Right lobe of liver (tissue), 6 donors: Measurements from ENCODE around the gene BTG1. TPM values are rescaled to one million over a fixed set of nuclear protein-coding genes. Genes with fewer than 3 reads are reported as not detected.
"Not testable (repeated sequence)": the region's sequence is repeated elsewhere in the genome, so short reads cannot be mapped to it uniquely, and the experiment has no call there.

Source experiments
- ATAC-seq, 4 donors: fragments of 200-7000 bp; cut with Tn5 transposase; one replicate each; pipeline ENCODE4 v1.9.1; 2020; ENCODE audit warnings: mild to moderate bottlenecking in 4 of 4, moderate library complexity in 4 of 4
- DNase-seq, 3 donors: peaks; one replicate each; pipeline ENCODE4 v3.0.0-alpha.2; 2020
- H3K27ac ChIP-seq, 3 donors: fragments of 200-600 bp; one replicate each; pipeline ENCODE4 v1.8.0; 2022
- H3K27me3 ChIP-seq, 2 donors: fragments of 200-600 bp; one replicate each; pipeline ENCODE4 v1.8.0; 2022
- H3K36me3 ChIP-seq, 4 donors: fragments of 200-600 bp; sonication (generic) in 1 of 4; one replicate each; pipeline versions ENCODE4 v1.5.1 to v1.8.0; 2017 to 2022; ENCODE audit warnings: control low read depth in 1 of 4
- H3K4me1 ChIP-seq, 4 donors: fragments of 200-600 bp; sonication (generic) in 1 of 4; one replicate each; pipeline versions ENCODE4 v1.5.1 to v1.8.0; 2017 to 2022; ENCODE audit warnings: control low read depth in 1 of 4
- H3K4me3 ChIP-seq, 3 donors: fragments of 200-600 bp; one replicate each; pipeline ENCODE4 v1.8.0; 2022
- H3K9me3 ChIP-seq, 4 donors: fragments of 200-600 bp; sonication (generic) in 1 of 4; one replicate each; pipeline versions ENCODE4 v1.5.1 to v1.8.0; 2017 to 2022; ENCODE audit warnings: control low read depth in 1 of 4
- CTCF ChIP-seq, 4 donors: fragments of 200-600 bp in 3 of 4; fragments of 450-650 bp in 1 of 4; IDR thresholded peaks; one replicate each; pipeline versions ENCODE4 v1.5.1 to v1.8.0; 2016 to 2022; ENCODE audit warnings: antibody characterized with exemption in 4 of 4, mild to moderate bottlenecking in 2 of 4
- POLR2A ChIP-seq: fragments of 450-650 bp; IDR thresholded peaks from one replicate; pipeline ENCODE4 v1.6.1; 2017; ENCODE audit warnings: antibody characterized with exemption, mild to moderate bottlenecking
- WGBS: methylation state at CpG from one replicate; pipeline ENCODE4 v1.1.6; 2018; ENCODE audit warnings: low coverage, low lambda C conversion rate; ENCODE audit not compliant: insufficient coverage; ENCODE audit errors: missing lambda C conversion rate; 5-methylcytosine and 5-hydroxymethylcytosine counted together
- intact Hi-C, 2 donors: fragments of 100-400 bp; cut with DNase I; formaldehyde crosslinking; loops; one replicate each; pipeline versions ENCODE4 v1.11.2 to v1.14.1; 2022
- small RNA-seq, 2 experiments: library from RNA; depleted of rRNA; stranded (forward); fragments of <200 nt; gene quantifications; one replicate each; pipeline ENCODE3, GENCODE V24; 2016
- total RNA-seq, 6 experiments: library from RNA; depleted of rRNA in 2 of 6; stranded (reverse); fragments of >200 nt in 2 of 6; fragmentation: NEBNext Ultra II Directional in 3 of 6; extraction: Animal tissue kit (Norgen Biotek cat#: 25700) in 3 of 6; gene quantifications; one replicate each; pipeline versions ENCODE4 v1.1.0 to v1.2.4, GENCODE V29; 2016 to 2023
- donor health status: DM: no; HTN: yes; CAD: no.
- donor health status: DM: no; HTN: no; CAD: no.
- donor health status: DM: no; HTN: no; CAD: no.
- donor health status: DM: no; HTN: yes; CAD: no.
- donor health status: DM: no; HTN: yes; CAD: no.

Gene BTG1
- total RNA-seq, 6 experiments from 2014 or later: 23.4 to 129 (median 52.8) TPM

DNA sequence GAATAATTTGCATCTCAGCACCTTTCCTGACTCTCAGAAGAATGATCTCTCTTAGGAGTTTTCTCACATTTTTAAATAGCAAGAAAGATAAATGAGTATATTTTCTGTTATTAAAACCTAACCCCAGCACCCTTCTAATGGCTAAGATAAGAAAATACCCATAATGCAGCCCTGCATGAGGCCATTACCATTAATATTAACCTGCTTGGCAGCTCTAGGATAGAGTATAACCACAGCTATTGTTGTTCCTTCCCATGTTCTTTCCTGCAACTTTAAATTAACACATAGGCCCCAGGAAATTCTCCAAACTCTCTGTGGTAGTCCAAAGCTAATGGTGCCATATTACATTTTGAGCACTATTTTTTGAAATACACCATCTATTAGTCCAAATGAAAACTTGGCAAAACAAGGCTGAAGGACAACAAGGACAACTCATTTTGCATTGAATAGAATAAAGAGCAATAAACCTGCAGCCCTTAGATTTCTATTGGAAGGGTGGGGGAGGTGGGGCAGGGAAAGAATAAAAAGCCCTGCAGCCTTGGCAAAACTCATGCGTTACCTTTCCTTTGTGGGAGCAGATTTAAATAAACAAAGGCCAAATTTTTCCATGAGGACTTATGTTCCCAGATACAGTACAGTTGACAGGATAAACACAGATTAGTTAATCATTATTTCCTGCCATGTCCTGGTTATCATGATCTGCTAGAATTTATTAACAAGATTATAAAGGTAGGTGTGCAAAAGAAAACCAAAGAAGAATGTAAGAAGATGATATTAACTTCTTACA lies 46.9 kb downstream of the BTG1 start:
- no peaks in the 10 kb centered on the region for H3K36me3 ChIP-seq
- WGBS: 30% methylated on average over 1 of the region's 1 CpG
- ATAC-seq (peak; percentile 75 to 89 (median 84)), DNase-seq (peak in 1 of 3 donors; percentile 63)
- H3K27me3 ChIP-seq: no peaks in the 10 kb centered on the region
- H3K27ac ChIP-seq: peak overlapping the region; percentile 10 to 81 (median 75)
- TF ChIP-seq POLR2A (no peak), CTCF (IDR thresholded peaks at IDR 0.05) (no peak)
- H3K4me3 ChIP-seq: no peak overlapping the region
- H3K4me1 ChIP-seq: peaks cover 0 to 26% (median 6%) of the 10 kb centered on the region in 4 donors
- intact Hi-C loops: no loop called here
- H3K9me3 ChIP-seq: no peaks in the 10 kb centered on the region

GRCh38 chr12:92096346-92097136 lies 49.1 kb downstream of the BTG1 start:
- Histone ChIP-seq H3K4me3 (no peak overlapping the region), H3K27me3 (no peaks in the 10 kb centered on the region), H3K9me3 (no peaks in the 10 kb centered on the region), H3K36me3 (no peaks in the 10 kb centered on the region), H3K4me1 (peaks cover 0 to 26% (median 6%) of the 10 kb centered on the region in 4 donors), H3K27ac (no peak overlapping the region)
- intact Hi-C loops: no loop called here
- 71% methylated on average over 2 of the region's 2 CpGs for WGBS
- TF ChIP-seq POLR2A (no peak), CTCF (IDR thresholded peaks at IDR 0.05) (no peak)
- ATAC-seq (no peak), DNase-seq (no peak)

DNA sequence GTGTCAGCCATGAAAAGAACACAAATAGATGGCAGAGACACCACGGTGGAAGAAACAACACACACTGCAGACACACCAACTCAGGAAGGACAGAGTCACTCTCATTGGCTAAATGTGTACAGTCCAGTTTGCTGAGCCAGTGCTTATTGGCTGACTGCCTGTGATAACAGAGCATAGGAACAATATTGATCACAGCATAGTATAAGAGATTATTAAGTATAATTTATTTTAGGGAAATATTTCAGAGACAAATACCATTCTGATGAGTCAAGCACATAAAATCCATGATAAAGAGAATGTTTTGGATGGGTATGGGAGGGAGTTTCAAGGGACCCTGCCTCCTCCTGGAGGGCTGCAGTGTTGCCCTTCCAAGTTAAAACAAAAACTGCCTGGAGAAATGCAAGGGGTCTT lies 50.9 kb downstream of the BTG1 start:
- DNase-seq: peak in 1 of 3 donors; percentile 60
- no peak overlapping the region for H3K27ac ChIP-seq
- 13% methylated on average over 1 of the region's 1 CpG for WGBS

DNA sequence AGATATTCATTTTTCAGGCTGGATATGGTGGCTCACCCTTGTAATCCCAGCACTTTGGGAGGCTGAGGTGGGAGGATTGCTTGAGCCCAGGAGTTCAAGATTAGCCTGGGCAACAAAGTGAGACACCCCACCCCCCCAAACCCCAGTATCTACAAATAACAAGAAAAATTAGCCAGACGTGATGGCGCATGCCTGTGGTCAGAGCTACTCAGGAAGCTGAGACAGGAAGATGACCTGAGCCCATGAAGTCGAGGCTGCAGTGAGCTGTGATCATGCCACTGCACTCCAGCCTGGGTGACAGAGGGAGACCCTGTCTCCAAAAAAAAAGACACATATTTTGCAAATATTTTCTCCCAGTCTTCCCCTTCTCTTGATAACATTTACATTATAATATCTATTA lies 51.3 kb downstream of the BTG1 start:
- H3K4me3 ChIP-seq, H3K36me3 ChIP-seq, DNase-seq, H3K9me3 ChIP-seq, ATAC-seq, intact Hi-C loops, H3K27ac ChIP-seq, H3K27me3 ChIP-seq: not testable (repeated sequence)
- H3K4me1 ChIP-seq: peaks cover 0 to 20% (median 6%) of the 10 kb centered on the region in 4 donors
- 61% methylated on average over 3 of the region's 3 CpGs for WGBS

More for the DNA sequence above, 50.9 kb downstream of the BTG1 start:
- ATAC-seq: peak; percentile 59 to 81 (median 78)
- H3K36me3 ChIP-seq: no peaks in the 10 kb centered on the region
- H3K27me3 ChIP-seq: no peaks in the 10 kb centered on the region
- H3K9me3 ChIP-seq: no peaks in the 10 kb centered on the region
- intact Hi-C loops: no loop called here
- TF ChIP-seq POLR2A: no peak
- no peak for TF ChIP-seq CTCF (IDR thresholded peaks at IDR 0.05)
- H3K4me1 ChIP-seq: peaks cover 0 to 25% (median 6%) of the 10 kb centered on the region in 4 donors
- no peak overlapping the region for H3K4me3 ChIP-seq

Small RNAs within 50 kb of the gene (small RNA-seq; reads per million reads assigned to genes)
- 0 reads per million in 2 experiments for gene RF00019
